NCI-H510A (cell line): ENCODE results near the gene POLR2B.
"Not testable (repeated sequence)": the region's sequence is repeated elsewhere in the genome, so short reads cannot be mapped to it uniquely, and the experiment has no call there.

Source experiments
- DNase-seq: peaks from one replicate; lab custom pipeline; 2025; lab: John Stamatoyannopoulos, UW

The POLR2B gene

GRCh38 chr4:57053508-57053907, 74.8 kb downstream of the POLR2B start:
- no peak for DNase-seq

GRCh38 chr4:57055886-57056285, 77.2 kb downstream of the POLR2B start:
- no peak for DNase-seq

GRCh38 chr4:57059890-57060716, 81.4 kb downstream of the POLR2B start:
- no peak for DNase-seq

- not testable (repeated sequence) for DNase-seq
These were observed 82.0 kb downstream of the POLR2B start for GRCh38 chr4:57060717-57061067.

GRCh38 chr4:57061395-57061794, 82.7 kb downstream of the POLR2B start:
- DNase-seq: no peak

- no peak for DNase-seq
These were observed 84.8 kb downstream of the POLR2B start for GRCh38 chr4:57063518-57063917.

- DNase-seq: no peak
These were observed 85.4 kb downstream of the POLR2B start for GRCh38 chr4:57064120-57064519.

GRCh38 chr4:57064811-57065711, 86.4 kb downstream of the POLR2B start:
- no peak for DNase-seq

- no peak for DNase-seq
These were observed 87.2 kb downstream of the POLR2B start for GRCh38 chr4:57065730-57066482.

GRCh38 chr4:57068237-57068981, 89.7 kb downstream of the POLR2B start:
- no peak for DNase-seq

GRCh38 chr4:57070461-57070860, 91.8 kb downstream of the POLR2B start:
- no peak for DNase-seq

GRCh38 chr4:57071326-57071725, 92.6 kb downstream of the POLR2B start:
- no peak for DNase-seq

- no peak for DNase-seq
These were observed 94.9 kb downstream of the POLR2B start for GRCh38 chr4:57073559-57073958.

GRCh38 chr4:57074744-57075143, 96.0 kb downstream of the POLR2B start:
- no peak for DNase-seq

- DNase-seq: no peak
These were observed 96.7 kb downstream of the POLR2B start for GRCh38 chr4:57075367-57075766.

- no peak for DNase-seq
These were observed 98.0 kb downstream of the POLR2B start for GRCh38 chr4:57076646-57077045.

GRCh38 chr4:57077550-57078343, 99.1 kb downstream of the POLR2B start:
- no peak for DNase-seq

- DNase-seq: peak; percentile 34
These were observed 100.2 kb downstream of the POLR2B start for GRCh38 chr4:57078685-57079521.
